ENCODE data around the gene TBC1D16. TPM values are rescaled to one million over a fixed set of nuclear protein-coding genes. Genes with fewer than 3 reads are reported as not detected.

Gene TBC1D16
- total RNA-seq, 3 donors from 2014 or later (not counting 1 experiment from before 2014, with no cell fraction given), result 0.49 to 1.00 (median 0.65) TPM

DNA sequence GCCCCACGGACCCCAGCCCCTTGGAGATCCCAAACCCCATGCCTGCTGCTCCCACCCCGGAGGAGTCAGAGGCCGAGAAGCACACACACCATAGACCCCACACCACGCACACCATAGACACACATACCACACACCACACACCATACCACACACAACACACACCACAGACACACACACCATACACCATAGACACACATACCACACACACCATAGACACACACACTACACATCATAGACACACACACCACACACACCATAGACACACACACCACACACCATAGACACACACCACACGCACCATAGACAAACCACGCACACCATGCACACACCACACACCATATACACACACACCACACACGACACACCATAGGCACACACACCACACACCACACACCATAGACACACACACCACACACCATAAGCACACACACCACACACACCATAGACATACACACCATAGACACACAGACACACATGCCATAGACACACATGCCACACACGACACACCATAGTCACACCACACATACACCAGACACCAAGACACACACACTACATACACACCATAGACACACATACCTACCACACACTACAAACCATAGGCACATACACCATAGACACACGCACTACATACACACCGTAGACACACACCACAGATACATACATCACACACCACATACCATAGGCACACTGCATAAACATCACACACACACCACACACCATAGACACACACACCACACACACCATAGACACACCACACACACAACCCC is 11.3 kb downstream of the TBC1D16 start:
- no peaks in the 10 kb centered on the region for H3K9me3 Mint-ChIP-seq
- H3K36me3 Mint-ChIP-seq, result no peaks in the 10 kb centered on the region
- Histone ChIP-seq H3K27me3 (ENCODE audit: control insufficient read depth, insufficient read depth, low read length) (no peaks in the 10 kb centered on the region), H3K4me3 (ENCODE audit: low read length) (no peak overlapping the region), H3K9me3 (ENCODE audit: control insufficient read depth, insufficient read depth, low read length) (no peaks in the 10 kb centered on the region), H3K36me3 (ENCODE audit: control insufficient read depth, insufficient read depth, low read length) (no peaks in the 10 kb centered on the region), H3K4me1 (ENCODE audit: control insufficient read depth, insufficient read depth, low read length) (no peaks in the 10 kb centered on the region), H3K27ac (ENCODE audit: low read length) (no peak overlapping the region)
- 69% methylated on average over 9 of the region's 10 CpGs for WGBS (ENCODE audit: insufficient coverage)
- no peaks in the 10 kb centered on the region for H3K27me3 Mint-ChIP-seq (ENCODE audit: low read depth in 2 of 2)
- DNase-seq (no peak), ATAC-seq (peak in 1 of 3 donors; percentile 58)
- intact Hi-C loops (cut with micrococcal nuclease), result no loop called here
- no peak overlapping the region for H3K27ac Mint-ChIP-seq
- no peak for TF ChIP-seq CTCF (IDR thresholded peaks at IDR 0.05)
- no peaks in the 10 kb centered on the region for H3K4me1 Mint-ChIP-seq
- H3K4me3 Mint-ChIP-seq, result no peak overlapping the region

- Histone ChIP-seq H3K27ac (ENCODE audit: low read length) (no peak overlapping the region), H3K4me3 (ENCODE audit: low read length) (no peak overlapping the region), H3K4me1 (ENCODE audit: control insufficient read depth, insufficient read depth, low read length) (no peaks in the 10 kb centered on the region), H3K9me3 (ENCODE audit: control insufficient read depth, insufficient read depth, low read length) (no peaks in the 10 kb centered on the region), H3K36me3 (ENCODE audit: control insufficient read depth, insufficient read depth, low read length) (no peaks in the 10 kb centered on the region), H3K27me3 (ENCODE audit: control insufficient read depth, insufficient read depth, low read length) (no peaks in the 10 kb centered on the region)
- H3K27ac Mint-ChIP-seq, result no peak overlapping the region
- H3K4me1 Mint-ChIP-seq, result no peaks in the 10 kb centered on the region
- no peaks in the 10 kb centered on the region for H3K27me3 Mint-ChIP-seq (ENCODE audit: low read depth in 2 of 2)
- no peaks in the 10 kb centered on the region for H3K9me3 Mint-ChIP-seq
- TF ChIP-seq CTCF (IDR thresholded peaks at IDR 0.05), result no peak
- H3K4me3 Mint-ChIP-seq, result no peak overlapping the region
- H3K36me3 Mint-ChIP-seq, result no peaks in the 10 kb centered on the region
- no peak for ATAC-seq
- intact Hi-C loops (cut with micrococcal nuclease), result no loop called here
- WGBS (ENCODE audit: insufficient coverage), result 95% methylated on average over 43 of the region's 43 CpGs
- DNase-seq, result no peak
Observed at GRCh38 chr17:80023481-80024205, 12.0 kb downstream of the TBC1D16 start.

DNA sequence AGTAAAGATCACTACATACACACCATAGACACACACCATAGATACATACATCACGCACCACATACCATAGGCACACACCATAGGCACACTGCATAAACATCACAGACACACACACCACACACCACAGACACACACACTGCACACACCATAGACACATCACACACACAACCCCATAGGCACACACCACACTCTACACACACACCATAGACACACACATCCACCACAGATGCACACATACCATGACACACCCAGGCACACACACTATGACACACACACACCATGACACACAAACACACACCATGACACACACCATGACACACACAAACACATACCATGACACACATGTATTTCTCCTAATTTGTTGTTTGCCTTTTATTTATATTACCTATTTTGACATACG is 14.1 kb downstream of the TBC1D16 start:
- H3K36me3 ChIP-seq (ENCODE audit: control insufficient read depth, insufficient read depth, low read length), result no peaks in the 10 kb centered on the region
- H3K27me3 ChIP-seq (ENCODE audit: control insufficient read depth, insufficient read depth, low read length), result no peaks in the 10 kb centered on the region
- Mint-ChIP-seq H3K4me3 (no peak overlapping the region), H3K36me3 (no peaks in the 10 kb centered on the region), H3K27me3 (ENCODE audit: low read depth in 2 of 2) (no peaks in the 10 kb centered on the region), H3K4me1 (no peaks in the 10 kb centered on the region), H3K9me3 (no peaks in the 10 kb centered on the region), H3K27ac (no peak overlapping the region)
- H3K4me3 ChIP-seq (ENCODE audit: low read length), result no peak overlapping the region
- DNase-seq (no peak), ATAC-seq (peak in 1 of 3 donors; percentile 31)
- H3K9me3 ChIP-seq (ENCODE audit: control insufficient read depth, insufficient read depth, low read length), result no peaks in the 10 kb centered on the region
- no peak overlapping the region for H3K27ac ChIP-seq (ENCODE audit: low read length)
- 95% methylated on average over 1 of the region's 2 CpGs for WGBS (ENCODE audit: insufficient coverage)
- no peaks in the 10 kb centered on the region for H3K4me1 ChIP-seq (ENCODE audit: control insufficient read depth, insufficient read depth, low read length)
- intact Hi-C loops (cut with micrococcal nuclease), result no loop called here
- TF ChIP-seq CTCF (IDR thresholded peaks at IDR 0.05), result no peak
